MM.1S (cell line): Measurements from ENCODE around the gene MAP3K4.

Experiments
- DNase-seq: peaks from one replicate; pipeline ENCODE4 v3.0.0-alpha.2; 2015
- H2AFZ ChIP-seq: fragments of 300-600 bp; sonication (generic); 2 replicates; pipeline ENCODE4 v1.6.0; 2016; ENCODE audit warnings: antibody characterized with exemption, low read length
- H3F3A ChIP-seq: fragments of 300-600 bp; sonication (generic); 2 replicates; pipeline ENCODE4 v1.6.1; 2016; ENCODE audit warnings: mild to moderate bottlenecking, antibody characterized with exemption, low read length, moderate library complexity, mixed read lengths; ENCODE audit not compliant: insufficient read depth
- H3K27ac ChIP-seq: fragments of 300-600 bp; sonication (generic); 2 replicates; pipeline ENCODE4 v1.5.1; 2016; ENCODE audit warnings: mild to moderate bottlenecking, low read length
- H3K27me3 ChIP-seq: fragments of 300-600 bp; sonication (generic); replicated peaks from 2 replicates; pipeline ENCODE4 v1.6.0; 2016; ENCODE audit warnings: low read length; ENCODE audit not compliant: insufficient read depth
- H3K36me3 ChIP-seq: fragments of 300-600 bp; sonication (generic); replicated peaks from 2 replicates; pipeline ENCODE4 v1.6.1; 2016; ENCODE audit warnings: mild to moderate bottlenecking, low read length, mixed read lengths; ENCODE audit not compliant: insufficient read depth
- H3K4me1 ChIP-seq: fragments of 300-600 bp; sonication (generic); 2 replicates; pipeline ENCODE4 v1.6.1; 2016; ENCODE audit warnings: low read length, mixed read lengths
- H3K4me2 ChIP-seq: fragments of 300-600 bp; sonication (generic); 2 replicates; pipeline ENCODE4 v1.6.0; 2016; ENCODE audit warnings: low read depth, low read length
- H3K4me3 ChIP-seq: fragments of 300-600 bp; sonication (generic); 2 replicates; pipeline ENCODE4 v1.5.1; 2016; ENCODE audit warnings: low read length, mixed read lengths
- H3K79me2 ChIP-seq: fragments of 300-600 bp; sonication (generic); 2 replicates; pipeline ENCODE4 v1.6.1; 2016; ENCODE audit warnings: mixed run types, low read length, mixed read lengths
- H3K9ac ChIP-seq: fragments of 300-600 bp; sonication (generic); 2 replicates; pipeline ENCODE4 v1.6.1; 2016; ENCODE audit warnings: low read length, mixed read lengths
- H3K9me2 ChIP-seq: fragments of 300-600 bp; sonication (generic); replicated peaks from 2 replicates; pipeline ENCODE4 v1.6.1; 2016; ENCODE audit warnings: mild to moderate bottlenecking, low read length, mixed read lengths; ENCODE audit not compliant: insufficient read depth
- H3K9me3 ChIP-seq: fragments of 300-600 bp; sonication (generic); replicated peaks from 2 replicates; pipeline ENCODE4 v1.6.1; 2016; ENCODE audit warnings: mild to moderate bottlenecking, low read length, mixed read lengths; ENCODE audit not compliant: insufficient read depth
- H4K20me1 ChIP-seq: fragments of 300-600 bp; sonication (generic); 2 replicates; pipeline ENCODE4 v1.6.1; 2016; ENCODE audit warnings: mild to moderate bottlenecking, low read length, moderate library complexity, mixed read lengths; ENCODE audit not compliant: insufficient read depth
- CTCF ChIP-seq: fragments of 300-600 bp; sonication (generic); IDR thresholded peaks from 2 replicates; pipeline ENCODE4 v1.5.1; 2016; ENCODE audit warnings: antibody characterized with exemption, low read length, mixed read lengths
- EZH2 ChIP-seq: fragments of 300-600 bp; sonication (generic); optimal IDR thresholded peaks from 2 replicates; pipeline ENCODE3; 2017; ENCODE audit warnings: low read depth, mild to moderate bottlenecking, antibody characterized with exemption, low read length, mixed read lengths
- EZH2phosphoT487 ChIP-seq: fragments of 300-600 bp; sonication (generic); IDR thresholded peaks from 2 replicates; pipeline ENCODE4 v1.6.1; 2018; ENCODE audit warnings: antibody characterized with exemption, low read length

MAP3K4 gene

GRCh38 chr6:161021543-161021942, 30.0 kb downstream of the MAP3K4 start:
- Histone ChIP-seq H2AFZ (no peak overlapping the region), H3K4me3 (no peak overlapping the region), H3K9me2 (no peaks in the 10 kb centered on the region), H3K79me2 (peaks cover 66% of the 10 kb centered on the region), H3K27ac (no peak overlapping the region), H3K4me1 (no peaks in the 10 kb centered on the region), H4K20me1 (no peaks in the 10 kb centered on the region), H3K4me2 (no peak overlapping the region), H3F3A (no peaks in the 10 kb centered on the region), H3K36me3 (no peaks in the 10 kb centered on the region), H3K27me3 (no peaks in the 10 kb centered on the region), H3K9ac (no peak overlapping the region), H3K9me3 (no peaks in the 10 kb centered on the region)
- DNase-seq: no peak
- TF ChIP-seq EZH2phosphoT487: no peak
- TF ChIP-seq CTCF: no peak
- TF ChIP-seq EZH2: no peak

GRCh38 chr6:161021998-161022743, 30.6 kb downstream of the MAP3K4 start:
- no peak overlapping the region for H3K4me3 ChIP-seq
- no peaks in the 10 kb centered on the region for H3F3A ChIP-seq
- no peak for DNase-seq
- H3K4me2 ChIP-seq: no peak overlapping the region
- H2AFZ ChIP-seq: no peak overlapping the region
- H3K27me3 ChIP-seq: no peaks in the 10 kb centered on the region
- no peaks in the 10 kb centered on the region for H3K9me2 ChIP-seq
- TF ChIP-seq EZH2phosphoT487 (no peak), CTCF (no peak), EZH2 (no peak)
- no peak overlapping the region for H3K9ac ChIP-seq
- no peak overlapping the region for H3K27ac ChIP-seq
- peaks cover 63% of the 10 kb centered on the region for H3K79me2 ChIP-seq
- H3K9me3 ChIP-seq: no peaks in the 10 kb centered on the region
- no peaks in the 10 kb centered on the region for H3K36me3 ChIP-seq
- H3K4me1 ChIP-seq: no peaks in the 10 kb centered on the region
- no peaks in the 10 kb centered on the region for H4K20me1 ChIP-seq

- Histone ChIP-seq H3K27me3 (no peaks in the 10 kb centered on the region), H3K27ac (no peak overlapping the region), H3K9me3 (no peaks in the 10 kb centered on the region), H3K9me2 (no peaks in the 10 kb centered on the region), H3K9ac (no peak overlapping the region), H3K4me3 (no peak overlapping the region), H3K36me3 (no peaks in the 10 kb centered on the region), H2AFZ (no peak overlapping the region), H4K20me1 (no peaks in the 10 kb centered on the region), H3K79me2 (peaks cover 59% of the 10 kb centered on the region), H3F3A (no peaks in the 10 kb centered on the region), H3K4me2 (no peak overlapping the region), H3K4me1 (no peaks in the 10 kb centered on the region)
- TF ChIP-seq EZH2phosphoT487 (no peak), EZH2 (no peak), CTCF (no peak)
- no peak for DNase-seq
These were observed 31.7 kb downstream of the MAP3K4 start for GRCh38 chr6:161023316-161023715.
